ENCODE measurements around the gene ABHD17A.
"Not testable (repeated sequence)": the region's sequence is repeated elsewhere in the genome, so short reads cannot be mapped to it uniquely, and the experiment has no call there.

ABHD17A gene

GRCh38 chr19:1885398-1886119, at the start of gene ABHD17A:
TSS of gene ABHD17A (minus strand) at chr19:1885496. CDS start at chr19:1881566, 3,930 bp downstream.
- in situ Hi-C loops (cut with HindIII; ENCODE audit: low pct_ligation_motif_present, low sequenced_read_pairs), result not testable (repeated sequence)

GRCh38 chr19:1933942-1934341, 48.6 kb upstream of the ABHD17A start:
- no peak for TF ChIP-seq CTCF (IDR thresholded peaks at IDR 0.05; ENCODE audit: low read depth, low read length, missing control alignments)
- in situ Hi-C loops (cut with HindIII; ENCODE audit: low pct_ligation_motif_present, low sequenced_read_pairs), result no loop called here
- no peak overlapping the region for H3K4me3 ChIP-seq (ENCODE audit: low read depth, low read length)
- DNase-seq, result no peak
- no peaks in the 10 kb centered on the region for H3K36me3 ChIP-seq (replicated peaks)
- no peaks in the 10 kb centered on the region for H3K27me3 ChIP-seq (replicated peaks)
- H3K27ac ChIP-seq, result no peak overlapping the region

More at GRCh38 chr19:1885398-1886119, at the start of gene ABHD17A:
- H3K27ac ChIP-seq, result peak within 1 kb of the TSS; percentile 49
- peak within 1 kb of the TSS; percentile 92 for H3K4me3 ChIP-seq (ENCODE audit: low read depth, low read length)
- peak; percentile 82 for DNase-seq
- H3K36me3 ChIP-seq (replicated peaks); H3K27me3 ChIP-seq (replicated peaks): not testable (repeated sequence)

- Histone ChIP-seq H3K4me3 (ENCODE audit: low read depth, low read length) (no peak overlapping the region), H3K36me3 (replicated peaks) (no peaks in the 10 kb centered on the region), H3K27me3 (replicated peaks) (no peaks in the 10 kb centered on the region), H3K27ac (no peak overlapping the region)
- no peak for TF ChIP-seq CTCF (IDR thresholded peaks at IDR 0.05; ENCODE audit: low read depth, low read length, missing control alignments)
- DNase-seq, result no peak
- in situ Hi-C loops (cut with HindIII; ENCODE audit: low pct_ligation_motif_present, low sequenced_read_pairs), result no loop called here
Measured at GRCh38 chr19:1933244-1933643, 47.9 kb upstream of the ABHD17A start.

GRCh38 chr19:1932395-1932794, 47.1 kb upstream of the ABHD17A start:
- no peak for TF ChIP-seq CTCF (IDR thresholded peaks at IDR 0.05; ENCODE audit: low read depth, low read length, missing control alignments)
- in situ Hi-C loops (cut with HindIII; ENCODE audit: low pct_ligation_motif_present, low sequenced_read_pairs), result no loop called here
- H3K27ac ChIP-seq, result no peak overlapping the region
- no peaks in the 10 kb centered on the region for H3K27me3 ChIP-seq (replicated peaks)
- no peak overlapping the region for H3K4me3 ChIP-seq (ENCODE audit: low read depth, low read length)
- no peak for DNase-seq
- no peaks in the 10 kb centered on the region for H3K36me3 ChIP-seq (replicated peaks)

- no peak for TF ChIP-seq CTCF (IDR thresholded peaks at IDR 0.05; ENCODE audit: low read depth, low read length, missing control alignments)
- H3K36me3 ChIP-seq (replicated peaks), result no peaks in the 10 kb centered on the region
- H3K27ac ChIP-seq, result no peak overlapping the region
- DNase-seq, result no peak
- no peak overlapping the region for H3K4me3 ChIP-seq (ENCODE audit: low read depth, low read length)
- in situ Hi-C loops (cut with HindIII; ENCODE audit: low pct_ligation_motif_present, low sequenced_read_pairs), result no loop called here
- no peaks in the 10 kb centered on the region for H3K27me3 ChIP-seq (replicated peaks)
Measured at GRCh38 chr19:1931445-1931844, 46.1 kb upstream of the ABHD17A start.

- in situ Hi-C loops (cut with HindIII; ENCODE audit: low pct_ligation_motif_present, low sequenced_read_pairs), result no loop called here
- H3K36me3 ChIP-seq (replicated peaks), result peaks cover 11% of the 10 kb centered on the region
- H3K27me3 ChIP-seq (replicated peaks), result no peaks in the 10 kb centered on the region
- H3K27ac ChIP-seq, result no peak overlapping the region
- peak; percentile 94 for TF ChIP-seq CTCF (IDR thresholded peaks at IDR 0.05; ENCODE audit: low read depth, low read length, missing control alignments)
- H3K4me3 ChIP-seq (ENCODE audit: low read depth, low read length), result peak overlapping the region; percentile 37
- DNase-seq, result peak; percentile 58
Measured at GRCh38 chr19:1929021-1929742, 43.9 kb upstream of the ABHD17A start.

Measured in brain microvascular endothelial cell (primary cell).